HG02973 (cell line): ENCODE measurements around the gene CHADL.

ENCODE experiments used
- ATAC-seq: cut with Tn5 transposase; IDR thresholded peaks from one replicate; pipeline ENCODE4 v1.9.1; 2021; ENCODE audit warnings: moderate library complexity; ENCODE audit not compliant: unreplicated experiment

Gene CHADL

DNA sequence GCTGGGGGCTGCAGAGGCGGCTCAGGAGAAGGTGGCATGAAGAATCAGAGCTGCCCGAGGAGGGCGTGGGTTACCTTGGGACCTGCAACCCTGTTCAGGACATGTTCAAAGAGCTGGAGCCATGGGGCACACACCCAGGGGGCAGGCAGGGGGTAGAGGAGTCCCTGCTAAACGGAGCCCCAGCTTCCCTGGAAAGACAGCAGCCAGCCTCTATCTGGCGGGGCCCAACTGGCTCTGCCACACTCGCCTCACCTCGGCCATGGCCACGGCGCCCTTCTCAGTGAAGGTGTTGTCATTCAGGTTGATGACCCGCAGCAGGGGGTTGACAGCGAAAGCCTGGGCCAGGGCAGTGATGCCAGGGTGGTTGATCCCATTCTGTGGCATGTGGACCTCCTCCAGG lies 17.0 kb upstream of the CHADL start:
- ATAC-seq: no peak

DNA sequence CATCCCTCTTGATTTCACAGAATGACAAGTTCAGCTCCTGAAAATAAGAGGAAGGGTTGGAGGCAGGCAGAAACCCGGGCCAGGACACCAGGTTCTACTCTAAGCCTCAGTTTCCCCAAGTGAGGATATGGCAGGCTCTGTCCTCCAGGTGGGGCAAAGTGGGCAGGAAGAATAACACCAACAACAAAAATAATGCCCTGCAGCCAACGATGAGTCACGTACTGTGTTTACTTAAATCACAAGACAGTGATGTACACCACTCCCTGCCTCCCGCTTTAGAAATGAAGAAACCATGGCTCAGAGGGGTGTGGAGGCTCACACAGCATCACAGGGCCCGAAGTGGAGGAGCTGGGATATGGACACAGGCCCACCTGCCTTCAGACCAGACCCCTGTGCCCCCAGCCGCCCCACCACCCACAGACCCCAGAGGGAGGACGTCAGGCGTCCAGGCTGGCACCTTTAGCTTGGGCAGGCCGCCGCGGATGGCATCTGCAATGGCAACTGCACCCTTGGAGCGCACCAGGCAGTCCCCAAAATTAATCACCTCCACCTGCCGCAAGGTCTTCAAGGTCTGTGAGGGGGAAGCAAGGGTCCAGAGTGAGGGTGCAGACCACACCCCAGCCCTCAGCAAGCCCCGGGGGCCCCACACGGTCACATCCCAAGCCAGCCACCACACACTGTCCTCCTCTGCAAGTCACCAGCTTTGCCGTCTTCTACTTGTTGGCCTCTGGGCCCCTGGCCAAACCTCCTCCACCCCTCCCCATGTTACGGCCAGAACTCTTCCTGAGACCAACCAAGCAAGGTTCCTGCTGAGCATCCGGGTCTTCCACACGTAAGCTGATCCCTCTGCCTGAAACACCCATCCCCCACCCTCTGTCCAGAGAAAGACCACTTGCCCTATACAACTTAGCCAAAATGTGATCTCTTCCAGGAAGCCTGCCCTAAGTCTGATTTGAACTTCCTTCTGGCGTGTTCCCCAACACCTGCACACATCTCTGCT lies 15.8 kb upstream of the CHADL start:
- ATAC-seq: no peak

DNA sequence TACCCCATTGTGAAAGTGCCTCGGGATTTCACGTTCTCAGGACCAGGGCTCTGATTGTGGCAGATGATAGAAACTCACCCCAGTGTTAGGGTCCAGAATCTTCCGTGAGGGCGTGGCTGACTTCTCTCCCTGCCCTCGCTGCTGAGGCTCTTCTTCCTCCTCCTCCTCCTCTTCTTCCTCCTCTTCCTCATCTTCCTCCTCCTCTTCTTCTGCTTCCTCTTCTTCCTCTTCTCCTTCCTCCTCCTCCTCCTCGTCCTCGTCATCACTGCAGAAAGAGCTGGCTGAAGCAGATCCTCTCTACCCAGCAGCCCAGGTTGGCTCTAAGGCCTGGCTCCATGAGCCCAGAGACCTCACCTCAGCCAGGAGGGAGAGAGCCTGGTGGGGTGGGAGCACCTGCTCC lies 13.5 kb upstream of the CHADL start:
- ATAC-seq: no peak

DNA sequence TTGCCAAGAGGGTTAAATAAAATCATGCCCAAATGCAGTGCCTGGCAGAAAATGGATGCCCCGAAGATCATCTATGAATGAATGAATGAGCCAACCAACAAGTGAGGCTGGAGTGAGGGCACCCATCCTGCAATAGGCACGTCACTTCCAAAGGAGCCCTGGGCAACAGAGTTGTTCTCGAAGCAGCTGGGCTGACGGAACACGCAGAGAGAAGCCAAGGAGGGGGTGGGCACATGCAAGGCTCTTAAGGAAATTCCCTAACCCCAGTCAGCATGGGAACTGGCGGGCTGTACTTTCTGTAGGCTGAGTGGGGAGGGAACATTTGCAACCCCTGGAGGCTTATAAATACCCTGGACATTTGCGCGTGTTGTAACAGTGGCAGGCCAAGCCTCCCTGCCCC lies 11.6 kb upstream of the CHADL start:
- ATAC-seq: no peak

DNA sequence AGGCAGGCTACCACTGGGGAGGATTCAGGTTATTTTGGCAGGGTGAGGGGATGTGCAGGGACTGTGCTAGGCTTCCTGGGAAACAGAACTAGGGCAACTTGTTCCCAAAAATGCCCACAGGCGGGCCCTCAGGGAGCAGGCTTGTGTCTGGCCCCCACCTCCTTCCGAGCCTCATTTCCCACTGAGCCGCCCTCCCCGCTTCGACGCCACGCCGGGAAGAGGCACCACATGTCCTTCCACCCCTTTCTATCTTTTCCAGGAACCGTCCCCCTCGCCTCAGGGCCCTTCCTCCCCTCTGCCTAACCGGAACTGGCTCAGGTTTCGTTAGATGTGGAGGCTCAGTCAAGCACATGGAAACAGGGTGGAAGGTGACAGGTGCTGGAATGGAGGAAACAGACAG lies 9.4 kb upstream of the CHADL start:
- no peak for ATAC-seq

DNA sequence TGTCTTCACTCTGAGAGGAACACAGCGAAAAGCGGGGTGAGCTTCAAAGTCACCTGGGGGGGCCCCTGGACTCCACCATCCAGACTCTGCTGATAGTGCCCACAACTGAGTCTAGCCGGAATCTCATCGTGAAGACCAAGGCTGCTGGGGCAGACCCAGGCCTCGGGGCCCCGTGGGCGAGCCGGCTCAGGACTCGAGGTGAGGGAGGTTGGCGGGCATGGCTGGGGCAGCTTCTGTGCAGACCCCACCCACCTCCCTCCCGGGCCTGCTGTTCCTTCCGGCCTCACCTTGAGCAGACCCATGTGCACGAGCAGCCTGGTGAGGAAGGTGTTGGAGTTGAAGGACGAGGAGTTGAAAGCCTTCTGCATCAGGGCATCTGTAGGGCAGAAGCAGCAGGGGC lies 8.7 kb upstream of the CHADL start:
- ATAC-seq: no peak

DNA sequence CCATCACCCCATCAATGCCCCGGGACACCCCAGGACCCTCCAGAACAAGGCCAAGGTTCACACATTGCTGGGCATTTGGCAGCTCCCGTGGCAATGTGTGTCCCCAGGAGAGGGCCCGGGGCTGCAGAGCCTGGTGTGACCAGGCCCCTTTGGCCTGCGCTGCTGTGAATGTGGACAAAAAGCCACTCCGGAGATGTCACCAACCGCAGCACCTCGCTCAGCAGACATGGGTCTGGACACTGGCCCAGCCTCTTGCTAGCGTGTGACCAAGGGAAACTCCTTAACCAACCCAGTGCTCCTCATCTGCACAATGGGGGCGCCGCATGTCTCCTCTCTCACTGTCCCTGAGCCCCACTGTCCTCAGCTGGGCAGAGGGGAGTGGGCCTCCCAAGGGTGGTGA lies 8.0 kb upstream of the CHADL start:
- no peak for ATAC-seq

DNA sequence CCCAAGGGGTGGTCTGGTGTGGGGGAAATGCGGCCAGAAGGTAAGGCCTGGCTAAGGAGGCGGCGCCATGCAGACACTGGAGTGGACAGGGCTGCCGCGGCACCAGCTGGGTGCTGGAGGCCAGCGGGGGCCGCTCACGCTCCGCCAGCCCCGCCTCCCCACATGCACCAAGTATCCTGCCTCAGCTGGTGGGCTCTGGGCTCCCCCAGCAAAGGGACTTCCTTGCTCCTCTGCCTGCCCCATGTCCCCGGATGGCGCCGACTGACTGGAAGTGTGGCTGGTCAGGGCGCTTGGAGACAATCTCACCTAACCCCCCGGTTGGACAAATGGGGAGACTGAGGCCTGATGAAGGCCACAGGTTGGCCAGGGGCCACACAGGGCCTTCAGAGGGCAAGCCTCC lies 7.6 kb upstream of the CHADL start:
- ATAC-seq: no peak

DNA sequence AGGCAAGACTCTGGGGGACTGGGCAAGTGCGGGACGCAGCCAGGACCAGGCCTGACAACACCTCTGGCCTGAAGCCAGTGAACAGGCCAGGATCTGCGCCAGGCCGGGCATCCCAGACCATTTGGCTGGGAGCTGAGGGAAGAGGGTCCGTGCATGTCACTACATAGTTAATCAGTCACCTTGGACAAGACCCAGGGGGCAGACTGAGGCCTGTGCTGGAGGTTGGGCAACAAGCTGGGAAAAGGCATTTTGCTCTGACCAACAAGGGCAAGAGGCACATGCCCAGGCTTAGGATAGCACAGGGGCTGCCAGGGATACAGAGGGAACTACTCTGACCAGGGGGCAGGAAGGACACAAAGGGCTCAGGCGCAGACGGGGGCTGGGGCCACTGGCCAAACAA lies 7.0 kb upstream of the CHADL start:
- ATAC-seq: no peak

DNA sequence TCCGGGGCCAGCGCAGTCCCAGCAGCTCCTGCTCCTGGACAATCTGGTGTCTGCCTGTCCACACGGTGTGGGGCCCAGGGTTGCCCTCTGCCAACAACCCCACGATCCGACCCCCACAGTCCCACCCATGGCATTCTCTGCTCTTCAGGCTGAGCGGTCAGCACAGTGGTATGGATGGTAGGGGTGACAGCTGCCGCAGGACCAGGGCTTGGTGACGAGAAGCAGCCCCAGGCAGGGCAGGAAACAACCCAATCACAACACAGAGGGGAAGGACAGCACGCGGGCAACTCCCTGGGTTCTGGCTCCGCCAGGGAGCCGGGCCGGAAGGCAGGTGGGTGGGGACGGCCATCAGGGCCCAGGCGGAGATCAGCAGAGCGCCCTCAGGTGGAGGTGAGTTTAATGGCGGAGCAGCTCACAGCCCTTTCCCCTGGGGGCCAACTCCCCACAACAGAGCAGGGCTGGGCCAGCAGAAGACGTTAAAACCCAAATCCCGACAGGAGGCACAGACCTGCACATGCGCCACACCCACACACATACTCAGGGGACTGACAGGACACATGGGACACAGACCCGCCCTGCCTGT lies 5.3 kb upstream of the CHADL start:
- no peak for ATAC-seq

DNA sequence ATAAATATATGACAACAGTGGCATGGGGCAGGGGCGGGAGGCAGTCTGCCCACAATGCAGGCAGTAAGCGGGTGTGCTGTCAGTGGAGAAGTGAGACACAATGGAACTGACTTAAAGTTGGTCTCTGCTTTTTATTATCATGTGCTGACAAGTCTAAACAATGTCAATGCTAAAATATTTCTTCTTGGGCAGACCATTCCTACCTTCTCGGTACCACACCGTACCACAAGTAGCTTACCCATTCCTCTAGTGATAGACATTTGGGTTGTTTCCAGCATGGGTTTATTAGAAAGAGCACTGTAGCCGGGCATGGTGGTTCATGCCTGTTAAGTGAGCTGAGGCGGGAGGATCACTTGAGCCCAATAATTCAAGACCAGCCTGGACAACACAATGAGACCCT lies 2.6 kb upstream of the CHADL start:
- ATAC-seq: no peak

DNA sequence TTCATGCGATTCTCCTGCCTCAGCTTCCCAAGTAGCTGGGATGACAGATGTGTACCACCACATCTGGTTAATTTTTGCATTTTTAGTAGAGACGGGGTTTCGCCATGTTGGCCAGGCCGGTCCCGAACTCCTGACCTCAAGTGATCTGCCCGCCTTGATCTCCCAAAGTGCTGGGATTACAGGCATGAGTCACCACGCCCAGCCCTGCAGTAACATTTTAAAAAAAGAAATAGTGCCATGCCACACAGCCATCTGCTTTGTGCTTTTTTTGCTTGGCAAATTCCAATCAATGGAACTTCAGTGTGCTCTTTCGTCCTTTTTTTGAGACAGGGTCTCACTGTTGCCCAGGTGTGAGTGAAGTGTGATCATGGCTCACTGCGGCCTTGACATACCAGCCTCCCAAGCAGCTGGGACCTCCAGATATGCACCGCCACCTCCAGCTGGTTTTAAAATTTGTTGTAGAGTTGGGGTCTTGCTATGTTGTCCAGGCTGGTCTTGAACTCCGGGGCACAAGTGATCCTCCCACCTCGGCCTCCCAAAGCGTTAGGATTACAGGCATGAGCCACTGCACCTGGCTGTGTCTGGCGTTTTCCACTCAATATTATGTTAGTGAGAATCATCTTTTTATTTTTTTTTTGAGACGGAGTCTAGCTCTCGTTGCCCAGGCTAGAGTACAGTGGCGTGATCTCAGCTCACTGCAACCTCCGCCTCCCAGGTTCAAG lies 1.8 kb upstream of the CHADL start:
- ATAC-seq: no peak

DNA sequence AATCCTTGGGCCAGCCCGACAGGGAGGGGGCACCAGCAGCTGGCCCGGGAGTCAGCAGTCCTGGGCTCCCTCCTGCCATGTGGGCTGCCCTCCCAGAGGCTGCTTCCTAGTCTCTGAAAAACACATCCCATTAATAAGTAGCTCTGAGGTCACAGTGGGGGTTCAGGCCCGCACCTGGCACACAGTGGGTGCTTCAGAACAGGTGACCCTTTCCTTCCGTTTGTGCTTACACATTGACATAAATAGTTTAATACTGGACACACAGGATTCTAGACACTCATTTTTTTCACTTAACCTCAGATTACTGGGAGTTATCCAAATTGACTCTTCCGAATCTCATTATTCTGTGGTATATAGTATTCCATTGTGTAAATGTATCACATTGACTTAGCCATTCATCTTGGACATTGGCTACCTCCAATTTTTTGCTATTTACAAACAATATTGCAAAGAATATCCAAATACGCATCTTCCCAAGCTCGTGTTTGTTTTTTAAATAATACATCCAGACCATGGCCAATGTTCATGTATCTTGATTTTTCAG lies 474 bp upstream of the CHADL start:
- ATAC-seq: no peak

DNA sequence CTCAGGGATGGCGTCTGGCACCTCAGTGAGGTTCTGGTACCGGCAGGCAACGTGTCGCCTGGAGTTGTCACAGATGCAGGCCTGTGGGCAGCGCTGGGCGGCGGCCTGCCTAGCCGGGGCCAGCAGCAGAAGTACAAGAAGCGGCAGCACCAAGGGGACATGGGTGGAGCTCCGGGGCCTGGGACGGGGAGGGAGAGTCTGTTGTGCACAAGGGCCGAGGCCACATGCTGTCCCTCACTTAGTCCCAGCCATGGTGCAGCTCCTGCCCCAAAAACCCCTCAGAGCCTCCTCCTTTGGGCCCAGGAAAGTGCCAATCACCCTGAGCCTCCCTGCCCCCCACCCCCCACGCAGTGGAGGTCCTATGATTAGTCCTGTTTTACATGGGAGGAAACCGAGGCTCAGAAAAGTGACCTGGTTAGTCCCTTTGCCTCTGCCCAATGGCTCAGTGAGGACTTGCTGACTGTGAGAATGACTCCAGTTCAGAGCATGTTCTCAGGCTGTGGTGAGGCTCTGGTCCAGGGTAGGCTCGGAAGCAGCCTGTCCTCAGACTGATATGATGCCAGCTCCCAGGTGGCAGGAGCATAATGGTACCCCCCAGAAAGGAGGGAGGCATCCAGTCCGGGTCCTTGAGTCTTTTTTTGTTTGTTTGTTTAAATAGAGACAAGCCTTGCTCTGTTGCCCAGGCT lies 1.1 kb downstream of the CHADL start:
- ATAC-seq: no peak

DNA sequence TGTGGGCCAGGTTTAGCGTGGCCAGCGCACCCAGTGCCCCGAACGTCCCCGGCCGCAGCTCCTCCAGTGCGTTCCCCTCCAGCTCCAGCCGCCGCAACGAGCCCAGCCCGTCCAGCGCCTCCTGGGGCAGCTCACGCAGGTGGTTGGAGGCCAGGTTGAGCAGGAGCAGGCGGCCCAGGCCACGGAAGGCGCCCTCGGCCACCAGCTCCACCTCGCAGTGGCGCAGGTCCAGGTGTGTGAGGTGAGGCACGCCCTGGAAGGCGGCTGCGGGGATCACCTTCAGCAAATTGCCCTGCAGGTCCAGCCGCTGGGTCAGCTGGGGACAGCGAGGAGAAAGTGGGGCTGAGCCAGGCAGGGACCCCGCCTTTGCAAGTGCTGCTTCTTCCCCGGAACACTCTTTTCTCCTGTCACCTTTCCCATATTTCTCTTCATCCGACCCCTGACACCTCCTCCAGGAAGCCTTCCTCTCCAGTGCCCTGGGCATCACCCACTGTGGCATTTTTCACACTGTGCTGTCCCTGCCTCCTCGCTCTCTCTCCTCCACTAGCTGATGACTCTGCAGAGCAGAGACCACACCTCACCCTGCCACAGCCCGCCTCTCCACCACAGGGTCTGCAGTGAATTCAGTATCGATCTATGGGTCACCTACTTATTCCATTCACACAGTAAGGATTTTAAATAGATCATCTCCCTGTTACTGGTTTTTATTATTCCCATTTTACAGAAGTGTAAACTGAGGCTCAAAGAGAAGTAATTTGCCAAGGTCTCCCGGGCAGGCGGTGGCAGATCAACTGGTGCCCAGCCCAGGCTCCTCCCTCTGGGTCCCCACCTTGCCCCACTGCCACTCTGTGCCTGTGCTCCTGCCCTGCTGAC lies 1.9 kb downstream of the CHADL start:
- ATAC-seq: no peak

DNA sequence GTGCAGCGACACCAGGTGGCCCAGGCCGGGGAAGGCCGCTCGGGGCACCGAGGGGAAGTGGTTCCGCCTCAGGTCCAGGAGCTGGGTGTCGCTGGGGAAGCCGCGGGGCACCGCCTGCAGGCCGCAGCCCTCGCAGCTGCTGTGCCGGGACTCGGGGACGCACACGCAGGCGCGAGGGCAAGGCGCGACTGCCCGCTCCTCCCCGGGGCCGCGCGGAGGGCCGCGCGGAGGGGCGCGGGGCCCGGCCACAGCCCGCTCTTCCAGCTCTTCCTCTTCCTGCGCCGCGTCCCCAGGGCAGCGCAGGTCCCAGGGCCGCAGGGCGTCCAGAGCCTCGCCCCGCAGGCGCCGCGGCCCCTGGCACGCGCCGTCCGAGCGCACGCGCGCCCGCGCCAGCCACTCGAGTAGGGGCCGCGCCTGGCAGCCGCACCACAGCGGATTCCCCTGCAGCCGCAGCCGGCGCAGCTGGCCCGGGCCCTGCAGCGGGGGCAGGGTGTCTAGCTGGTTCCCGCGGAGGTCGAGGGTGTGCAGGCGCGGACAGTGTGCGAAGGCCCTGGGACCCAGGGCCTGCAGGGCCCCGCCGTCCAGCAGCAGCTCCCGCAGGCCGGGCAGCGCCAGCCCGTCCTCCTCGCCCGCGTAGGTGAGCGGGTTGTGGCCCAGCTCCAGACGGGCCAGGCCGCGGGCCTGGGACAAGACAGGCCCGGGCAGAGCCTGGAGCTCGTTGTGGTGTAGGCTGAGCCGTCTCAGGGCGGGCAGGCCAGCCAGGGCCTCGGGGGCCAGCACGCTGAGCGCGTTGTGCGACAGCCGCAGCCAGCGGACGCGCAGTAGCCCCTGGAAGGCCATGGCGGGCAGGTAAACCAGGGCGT lies 2.8 kb downstream of the CHADL start:
- ATAC-seq: peak; percentile 60

DNA sequence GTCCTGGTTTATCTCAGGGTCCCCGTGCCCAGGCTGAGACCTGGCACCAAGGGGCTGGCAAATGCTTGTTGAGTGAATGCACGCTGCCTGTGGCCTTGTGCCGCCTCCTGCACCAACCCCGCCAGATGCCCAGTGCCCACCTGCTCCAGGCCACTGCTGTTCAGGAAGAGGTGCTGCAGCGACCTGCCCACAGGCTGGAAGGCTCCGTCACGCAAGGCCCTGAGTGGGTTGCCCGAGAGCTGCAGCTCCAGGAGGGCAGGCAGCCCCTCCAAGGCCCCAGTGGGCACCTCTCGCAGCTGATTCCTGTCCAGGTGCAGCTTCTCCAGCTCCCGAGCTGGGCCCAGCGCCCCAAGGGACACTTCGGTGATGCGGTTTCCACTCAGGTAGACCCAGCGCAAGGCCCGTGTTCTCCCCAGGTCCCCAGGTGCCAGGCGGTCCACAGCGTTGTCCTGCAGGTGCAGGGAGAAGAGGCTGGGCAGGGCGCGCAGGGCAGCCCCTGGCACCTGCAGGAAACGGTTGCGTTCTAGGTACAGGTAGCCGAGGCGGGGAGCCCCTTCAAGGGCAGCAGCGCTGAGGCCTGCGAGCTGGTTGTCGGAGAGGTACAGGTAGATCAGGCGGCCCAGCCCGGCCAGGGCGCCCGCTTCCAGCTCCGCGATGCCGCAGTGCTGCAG lies 3.6 kb downstream of the CHADL start:
- ATAC-seq: no peak

DNA sequence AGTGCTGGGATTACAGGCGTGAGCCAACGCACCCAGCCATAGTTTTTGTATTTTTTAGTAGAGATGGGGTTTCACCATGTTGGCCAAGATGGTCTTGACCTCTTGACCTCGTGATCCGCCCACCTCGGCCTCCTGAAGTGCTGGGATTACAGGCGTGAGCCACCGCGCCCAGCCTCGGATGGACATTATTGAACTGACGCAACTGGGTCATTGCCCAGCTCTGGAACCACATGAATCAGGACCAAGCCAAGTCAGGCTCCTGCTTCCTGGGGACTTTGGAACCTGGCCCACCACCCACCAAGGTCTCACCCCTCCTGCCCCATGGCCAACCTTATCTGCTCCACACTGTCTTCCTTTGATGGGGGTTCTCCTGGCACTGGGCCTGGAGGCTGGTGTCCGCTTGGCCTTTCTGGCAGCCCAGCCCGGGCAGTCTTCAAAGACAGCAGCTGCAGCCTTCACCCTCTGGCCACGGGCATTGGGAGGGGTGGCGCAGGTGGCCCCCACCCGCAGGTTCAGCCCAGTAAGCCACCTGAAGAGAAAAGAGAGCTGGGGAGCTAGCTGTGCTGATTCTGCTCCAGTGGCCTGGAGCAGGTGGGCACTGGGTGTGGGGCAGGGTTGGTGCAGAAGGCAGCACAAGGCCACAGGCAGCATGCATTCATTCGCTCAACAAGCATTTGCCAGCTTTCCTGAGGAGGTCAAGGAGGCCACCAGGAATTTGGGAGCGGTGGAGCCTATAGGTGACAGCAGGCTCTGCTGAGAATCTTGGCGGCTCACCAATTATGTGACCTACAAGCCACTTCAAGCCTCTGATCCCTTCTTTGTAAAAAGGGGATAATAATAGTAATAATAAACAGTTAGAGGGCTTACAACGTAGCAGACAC lies 5.7 kb downstream of the CHADL start:
- no peak for ATAC-seq
